HG02970 (cell line): ENCODE results near the gene SLCO1B3.
"Not testable (repeated sequence)": the region's sequence is repeated elsewhere in the genome, so short reads cannot be mapped to it uniquely, and the experiment has no call there.

Source experiments
- ATAC-seq: cut with Tn5 transposase; IDR thresholded peaks from one replicate; pipeline ENCODE4 v1.9.1; 2021; ENCODE audit warnings: mild to moderate bottlenecking, moderate library complexity, moderate number of reproducible peaks; ENCODE audit not compliant: unreplicated experiment, low FRiP score

Gene SLCO1B3, protein sequence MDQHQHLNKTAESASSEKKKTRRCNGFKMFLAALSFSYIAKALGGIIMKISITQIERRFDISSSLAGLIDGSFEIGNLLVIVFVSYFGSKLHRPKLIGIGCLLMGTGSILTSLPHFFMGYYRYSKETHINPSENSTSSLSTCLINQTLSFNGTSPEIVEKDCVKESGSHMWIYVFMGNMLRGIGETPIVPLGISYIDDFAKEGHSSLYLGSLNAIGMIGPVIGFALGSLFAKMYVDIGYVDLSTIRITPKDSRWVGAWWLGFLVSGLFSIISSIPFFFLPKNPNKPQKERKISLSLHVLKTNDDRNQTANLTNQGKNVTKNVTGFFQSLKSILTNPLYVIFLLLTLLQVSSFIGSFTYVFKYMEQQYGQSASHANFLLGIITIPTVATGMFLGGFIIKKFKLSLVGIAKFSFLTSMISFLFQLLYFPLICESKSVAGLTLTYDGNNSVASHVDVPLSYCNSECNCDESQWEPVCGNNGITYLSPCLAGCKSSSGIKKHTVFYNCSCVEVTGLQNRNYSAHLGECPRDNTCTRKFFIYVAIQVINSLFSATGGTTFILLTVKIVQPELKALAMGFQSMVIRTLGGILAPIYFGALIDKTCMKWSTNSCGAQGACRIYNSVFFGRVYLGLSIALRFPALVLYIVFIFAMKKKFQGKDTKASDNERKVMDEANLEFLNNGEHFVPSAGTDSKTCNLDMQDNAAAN

DNA sequence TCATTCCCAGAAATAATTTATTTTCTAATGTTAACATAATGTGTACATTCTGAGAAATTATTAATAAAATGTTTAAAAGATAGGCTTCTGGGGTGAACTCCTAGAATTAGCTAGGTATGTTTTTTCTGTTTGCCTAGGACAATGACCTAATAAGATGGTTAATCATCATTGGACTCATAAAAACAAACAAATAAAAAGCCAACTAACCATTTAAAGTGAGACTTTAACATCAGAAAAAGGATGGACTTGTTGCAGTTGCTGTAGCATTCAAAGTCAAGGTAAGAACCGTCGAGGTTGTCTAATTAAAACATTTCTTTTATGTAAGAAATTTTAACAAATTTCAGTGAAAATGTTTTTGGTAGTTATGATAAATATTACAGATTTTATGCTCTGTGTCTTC lies at the start of gene SLCO1B3:
Gene SLCO1B3, plus strand, starts transcription at position 219 of the 400 bp plus-strand sequence. CDS start 5,034 bp downstream, outside the sequence.
- no peak for ATAC-seq

DNA sequence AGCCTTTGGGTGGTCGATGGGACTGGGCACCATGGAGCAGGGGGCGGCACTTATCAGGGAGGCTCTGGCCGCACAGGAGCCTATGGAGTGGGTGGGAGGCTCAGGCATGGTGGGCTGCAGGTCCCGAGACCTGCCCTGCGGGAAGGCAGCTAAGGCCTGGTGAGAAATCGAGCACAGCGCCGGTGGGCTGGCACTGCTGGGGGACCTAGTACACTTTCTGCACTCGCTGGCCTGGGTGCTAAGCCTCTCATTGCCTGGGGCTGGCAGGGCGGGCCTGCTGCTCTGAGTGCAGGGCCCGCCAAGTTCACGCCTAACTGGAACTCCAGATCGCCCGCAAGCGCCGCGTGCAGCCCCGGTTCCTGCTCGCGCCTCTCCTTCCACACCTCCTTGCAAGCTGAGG lies 33.1 kb upstream of the SLCO1B3 start:
- no peak for ATAC-seq

DNA sequence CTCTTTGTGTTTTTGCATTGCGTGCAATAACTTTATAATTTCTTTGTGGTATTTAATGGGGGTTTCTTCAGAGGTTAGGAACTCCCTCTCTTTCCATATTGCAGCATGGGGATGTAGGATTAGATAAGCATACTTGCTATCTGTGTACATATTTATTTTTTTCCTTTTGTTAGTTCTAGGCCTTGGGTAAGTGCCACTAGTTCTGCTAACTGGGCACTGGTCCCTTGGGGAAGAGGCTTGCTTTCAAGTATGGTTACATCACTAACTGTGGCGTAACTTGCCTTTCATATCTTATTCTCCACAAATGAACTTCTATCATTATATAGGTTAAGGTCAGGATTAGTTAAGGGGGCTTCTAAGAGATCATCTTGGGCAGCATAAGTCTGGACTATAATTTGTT lies 31.5 kb upstream of the SLCO1B3 start:
- ATAC-seq, result no peak

DNA sequence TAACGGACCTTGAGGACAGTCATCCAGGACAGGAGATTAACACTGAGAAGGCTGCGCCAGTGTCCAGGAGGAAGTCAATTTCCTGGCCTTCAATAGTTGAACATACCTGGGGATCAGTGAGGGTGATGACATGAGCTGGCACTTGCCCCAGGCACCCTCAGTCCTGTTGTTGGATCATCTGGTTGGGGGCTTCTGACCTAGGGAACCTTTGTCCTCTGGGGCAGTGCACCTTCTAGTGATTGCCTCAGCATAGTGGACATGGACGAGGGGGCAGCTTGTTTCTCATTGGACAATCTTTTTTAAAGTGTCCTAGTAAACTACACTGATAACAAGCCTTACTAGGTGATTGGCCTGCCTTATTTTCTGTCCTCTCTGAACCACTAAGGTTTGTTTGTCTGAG lies 30.5 kb upstream of the SLCO1B3 start:
- ATAC-seq, result not testable (repeated sequence)

DNA sequence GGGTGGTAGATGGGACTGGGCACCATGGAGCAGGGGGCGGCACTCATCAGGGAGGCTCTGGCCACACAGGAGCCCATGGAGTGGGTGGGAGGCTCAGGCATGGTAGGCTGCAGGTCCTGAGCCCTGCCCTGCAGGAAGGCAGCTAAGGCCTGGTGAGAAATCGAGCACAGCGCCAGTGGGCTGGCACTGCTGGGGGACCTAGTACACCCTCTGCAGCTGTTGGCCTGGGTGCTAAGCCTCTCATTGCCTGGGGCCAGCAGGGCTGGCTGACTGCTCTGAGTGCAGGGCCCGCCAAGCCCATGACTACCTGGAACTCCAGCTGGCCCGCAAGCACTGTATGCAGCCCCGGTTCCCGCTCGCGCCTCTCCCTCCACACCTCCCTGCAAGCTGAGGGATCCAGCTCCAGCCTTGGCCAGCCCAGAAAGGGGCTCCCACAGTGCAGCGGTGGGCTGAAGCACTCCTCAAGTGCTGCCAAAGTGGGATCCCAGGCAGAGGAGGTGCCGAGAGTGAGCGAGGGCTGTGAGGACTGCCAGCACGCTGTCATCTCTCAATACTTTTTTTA lies 26.6 kb upstream of the SLCO1B3 start:
- ATAC-seq, result not testable (repeated sequence)

DNA sequence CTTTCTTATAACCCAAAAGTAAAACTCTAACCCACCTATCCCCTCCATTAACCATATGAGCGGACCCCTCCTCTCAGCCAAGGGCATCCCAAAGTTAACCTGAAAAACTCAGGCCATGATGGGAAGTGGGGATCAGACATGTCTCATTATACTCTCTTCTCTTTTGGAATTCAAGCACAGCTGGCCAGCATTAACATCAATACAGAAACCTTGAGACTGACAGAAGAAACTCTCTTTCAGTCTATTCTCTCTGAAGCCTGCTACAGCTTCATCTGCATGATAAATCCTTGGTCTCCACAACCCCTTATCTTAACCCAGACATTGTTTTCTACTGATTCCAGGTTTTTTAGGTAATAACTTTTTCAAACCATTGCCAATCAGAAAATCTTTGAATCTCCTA lies 17.5 kb upstream of the SLCO1B3 start:
- no peak for ATAC-seq

DNA sequence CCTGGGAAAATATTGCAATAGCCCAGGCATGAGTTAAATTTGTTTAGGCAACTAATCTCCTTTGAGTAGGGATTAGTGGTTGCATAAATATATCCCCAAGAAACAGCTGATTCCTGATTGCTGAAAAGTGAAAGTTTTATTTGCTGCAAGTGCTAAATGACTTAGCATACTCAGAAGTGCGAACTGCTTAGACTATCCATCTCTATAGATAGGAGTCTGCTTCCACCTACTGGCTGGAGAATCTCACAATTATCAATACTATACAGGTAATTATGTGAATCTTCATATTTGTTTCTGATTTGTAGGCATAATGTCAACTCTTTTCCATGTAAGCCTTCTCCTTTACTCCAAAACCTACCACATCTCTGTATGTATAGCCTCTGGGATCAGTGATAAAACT lies 12.0 kb upstream of the SLCO1B3 start:
- no peak for ATAC-seq

DNA sequence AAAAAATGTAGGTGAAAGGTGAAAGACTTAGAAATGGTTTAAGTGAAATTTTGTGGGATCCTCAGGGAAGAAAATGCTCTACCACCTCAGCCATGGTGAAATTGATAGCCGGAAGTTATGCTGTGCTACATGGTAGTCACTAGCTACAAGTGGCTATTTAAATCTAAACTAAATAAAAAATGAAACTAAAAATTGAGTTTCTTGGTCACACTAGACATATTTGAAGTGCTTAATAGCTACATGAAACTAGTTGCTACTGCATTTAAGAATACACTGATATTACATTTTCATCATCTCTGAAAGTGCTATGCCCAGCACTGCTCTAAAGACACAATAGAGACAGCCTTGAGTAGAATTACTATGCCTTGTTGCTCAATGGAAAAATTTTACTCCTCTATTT lies 10.3 kb upstream of the SLCO1B3 start:
- no peak for ATAC-seq

DNA sequence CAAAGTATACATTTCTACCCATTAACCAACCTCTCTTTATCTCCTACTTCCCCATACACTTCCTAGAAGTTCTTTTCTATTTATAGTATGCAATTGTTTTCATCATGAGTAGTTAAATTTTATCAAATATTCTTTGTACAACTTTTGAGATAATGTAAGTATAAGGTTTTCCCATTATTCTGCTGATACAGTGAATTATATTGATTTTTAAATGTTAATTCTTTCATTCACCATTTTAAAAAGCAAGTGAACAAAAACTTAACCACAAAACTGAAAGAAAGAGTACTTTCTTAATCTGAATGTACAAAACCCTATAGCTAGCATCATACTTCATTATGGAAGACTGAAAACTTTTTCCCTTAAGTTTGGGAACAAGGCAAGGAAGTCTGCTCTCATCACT lies 9.5 kb upstream of the SLCO1B3 start:
- ATAC-seq, result no peak

DNA sequence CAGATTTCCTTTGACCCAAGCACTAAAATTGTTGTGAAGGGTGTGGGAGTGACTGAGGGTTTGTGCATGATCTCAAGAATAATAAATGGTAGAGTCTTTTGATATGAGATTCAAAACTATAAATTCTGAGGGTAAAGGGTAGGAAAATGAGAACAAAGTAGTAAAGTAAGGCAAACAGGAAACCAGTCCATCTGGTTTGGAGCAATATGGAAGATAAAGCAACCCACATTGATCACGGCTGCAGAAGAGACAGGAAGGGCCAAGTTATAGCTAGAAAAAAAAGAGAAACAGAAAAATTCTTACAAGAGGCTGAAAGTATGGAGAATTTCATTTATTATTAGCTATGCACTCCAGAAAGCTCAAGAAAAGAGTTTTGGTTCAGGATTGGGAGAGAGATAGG lies 4.6 kb upstream of the SLCO1B3 start:
- no peak for ATAC-seq

DNA sequence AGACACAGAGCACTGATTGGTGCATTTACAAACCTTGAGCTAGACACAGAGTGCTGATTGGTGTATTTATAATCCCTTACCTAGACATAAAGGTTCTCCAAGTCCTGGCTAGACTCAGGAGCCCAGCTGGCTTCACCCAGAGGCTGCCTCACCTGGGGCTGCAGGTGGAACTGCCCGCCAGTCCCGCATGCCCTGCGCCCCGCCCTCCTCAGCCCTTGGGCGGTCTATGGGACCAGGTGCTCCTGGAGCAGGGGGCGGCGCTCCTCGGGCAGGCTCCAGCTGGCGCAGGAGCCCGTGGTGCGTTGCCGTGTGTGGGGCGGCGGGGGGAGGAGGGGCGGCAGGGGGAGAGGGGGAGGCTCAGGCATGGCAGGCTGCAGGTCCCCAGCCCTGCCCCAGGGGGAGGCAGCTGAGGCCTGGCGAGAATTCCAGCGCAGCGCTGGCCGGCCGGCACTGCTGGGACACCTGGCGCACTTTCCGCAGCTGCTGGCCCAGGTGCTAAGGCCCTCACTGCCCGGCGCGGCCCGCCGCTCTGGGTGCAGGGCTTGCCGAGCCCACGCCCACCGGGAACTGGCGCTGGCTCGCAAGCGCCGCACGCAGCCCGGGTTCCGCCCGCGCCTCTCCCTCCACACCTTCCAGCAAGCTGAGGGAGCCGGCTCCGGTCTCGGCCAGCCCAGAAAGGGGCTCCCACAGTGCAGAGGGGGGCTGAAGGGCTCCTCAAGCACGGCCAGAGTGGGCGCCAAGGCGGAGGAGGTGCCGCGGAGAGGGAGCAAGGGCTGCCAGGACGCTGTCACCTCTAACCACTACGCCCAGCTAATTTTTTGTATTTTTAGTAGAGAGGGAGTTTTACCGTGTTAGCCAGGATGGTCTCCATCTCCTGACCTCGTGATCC lies 3.1 kb upstream of the SLCO1B3 start:
- ATAC-seq, result no peak

DNA sequence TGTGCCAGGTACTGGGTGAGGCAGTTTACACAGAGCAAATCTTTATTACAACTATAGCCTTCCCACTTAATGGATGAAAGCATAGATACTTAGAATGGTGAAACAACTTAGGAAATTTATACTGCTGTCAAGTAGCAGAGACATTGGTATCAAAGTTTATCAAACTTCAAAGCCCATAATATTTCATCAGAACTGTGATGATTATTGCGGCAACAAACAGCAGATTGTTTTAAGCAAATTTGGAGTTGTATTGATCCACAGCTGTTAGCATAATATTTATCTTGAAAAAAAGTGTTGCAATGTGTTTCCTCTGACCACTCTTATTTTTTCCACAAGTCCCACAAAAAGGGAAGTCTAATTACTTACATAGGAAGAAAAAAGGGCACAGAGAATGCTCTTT lies 2.0 kb upstream of the SLCO1B3 start:
- ATAC-seq, result no peak

DNA sequence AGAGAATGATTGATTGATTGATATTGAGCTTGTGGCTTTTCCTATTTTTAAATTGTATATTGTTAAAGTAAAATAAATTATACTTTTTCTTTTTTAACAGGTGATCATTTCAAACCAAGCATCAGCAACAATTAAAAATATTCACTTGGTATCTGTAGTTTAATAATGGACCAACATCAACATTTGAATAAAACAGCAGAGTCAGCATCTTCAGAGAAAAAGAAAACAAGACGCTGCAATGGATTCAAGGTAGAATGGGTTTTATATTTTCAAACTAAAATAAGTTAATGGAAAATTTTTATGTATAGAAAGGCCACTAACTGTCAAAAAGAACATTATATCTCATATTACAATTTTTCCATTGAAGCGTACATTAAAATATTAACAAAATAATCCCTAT lies 5.1 kb downstream of the SLCO1B3 start:
- ATAC-seq, result no peak

DNA sequence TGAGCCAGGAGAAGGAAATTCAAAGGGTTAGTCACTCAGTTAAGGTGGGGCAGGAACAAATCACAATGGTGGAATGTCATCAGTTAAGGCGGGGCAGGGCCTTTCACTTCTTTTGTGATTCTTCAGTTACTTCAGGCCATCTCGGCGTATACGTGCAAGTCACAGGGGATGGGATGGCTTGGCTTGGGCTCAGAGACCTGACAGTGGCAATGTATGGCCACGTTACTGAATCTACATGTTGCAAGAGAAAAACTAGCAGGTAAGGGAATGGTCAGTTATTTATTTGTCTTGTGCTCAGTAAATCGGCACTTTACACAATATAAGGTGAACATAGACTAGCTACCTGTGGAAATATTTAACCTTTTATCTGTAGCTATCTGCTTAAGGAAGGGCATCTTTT lies 11.9 kb downstream of the SLCO1B3 start:
- no peak for ATAC-seq

DNA sequence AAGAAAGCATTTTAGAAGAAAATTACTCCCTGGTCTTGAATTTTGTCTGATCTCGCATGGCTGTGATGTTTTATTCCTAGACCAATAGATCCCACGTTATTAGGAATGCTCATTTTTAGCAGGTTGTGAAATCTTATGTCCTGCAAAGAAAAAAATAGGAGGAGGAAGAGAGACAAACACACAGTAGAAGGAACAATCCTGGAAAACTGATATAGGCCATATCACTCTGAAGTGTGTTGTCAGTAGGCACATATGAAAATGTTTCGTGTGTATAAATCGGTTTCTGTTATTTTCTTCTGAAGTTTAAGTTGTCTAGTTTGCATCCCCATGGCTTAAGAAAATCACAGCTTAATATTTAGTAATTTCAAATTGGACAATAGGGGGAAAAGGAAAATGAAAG lies 12.4 kb downstream of the SLCO1B3 start:
- ATAC-seq, result no peak

DNA sequence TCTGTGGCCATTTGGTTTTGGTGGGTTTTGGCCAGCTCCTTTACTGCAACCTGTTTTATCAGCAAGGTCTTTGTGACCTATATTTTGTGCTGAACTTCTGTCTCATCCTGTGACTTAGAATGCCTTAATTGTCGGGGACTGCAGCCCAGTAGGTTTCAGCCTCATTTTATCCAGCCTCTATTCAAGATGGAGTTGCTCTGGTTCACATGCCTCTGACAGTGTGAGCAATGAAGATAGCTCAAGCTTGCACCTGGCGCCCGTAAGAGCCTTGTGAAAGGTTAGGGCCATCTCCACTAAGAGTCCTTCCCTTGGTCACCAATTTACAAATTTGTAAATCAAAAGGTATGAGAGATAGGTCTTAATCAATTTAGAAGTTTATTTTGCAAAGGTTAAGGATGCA lies 19.4 kb downstream of the SLCO1B3 start:
- no peak for ATAC-seq

DNA sequence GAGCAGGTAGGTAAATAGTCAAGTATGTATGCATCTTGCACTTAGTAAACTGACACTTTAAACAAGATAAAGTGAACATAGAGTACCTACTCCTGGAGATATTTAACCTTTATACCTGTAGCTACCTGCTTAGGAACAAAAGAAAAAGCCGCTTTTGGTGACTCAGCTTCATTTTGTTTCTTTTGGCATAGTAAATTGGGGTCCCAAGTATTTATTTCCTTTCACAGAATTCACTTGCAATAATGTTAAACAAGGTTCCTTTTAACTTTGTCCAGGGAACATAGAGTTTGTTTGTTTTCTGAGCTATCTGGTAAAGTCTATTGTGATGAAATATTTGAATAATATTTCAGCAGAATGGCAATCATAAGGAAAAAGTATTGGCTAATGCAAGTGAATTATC lies 20.0 kb downstream of the SLCO1B3 start:
- ATAC-seq, result no peak

DNA sequence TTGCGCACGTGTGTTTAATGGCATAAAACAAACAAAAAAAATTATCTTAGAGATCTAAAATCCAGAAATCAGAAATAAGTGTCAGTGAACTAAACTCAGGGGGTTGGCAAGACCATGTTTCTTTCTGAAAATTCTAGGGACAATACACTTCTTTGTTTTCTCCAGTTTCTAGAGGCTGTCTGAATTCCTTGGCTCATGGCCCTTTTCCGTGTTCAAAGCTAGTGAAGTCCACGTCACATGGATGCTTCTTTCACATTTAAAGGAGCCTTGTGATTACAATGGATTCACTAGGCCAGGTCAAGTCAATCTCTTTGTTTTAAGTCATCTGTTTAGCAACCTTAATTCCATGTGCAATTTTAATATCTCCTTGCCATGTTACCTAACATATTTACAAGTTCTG lies 22.4 kb downstream of the SLCO1B3 start:
- no peak for ATAC-seq

DNA sequence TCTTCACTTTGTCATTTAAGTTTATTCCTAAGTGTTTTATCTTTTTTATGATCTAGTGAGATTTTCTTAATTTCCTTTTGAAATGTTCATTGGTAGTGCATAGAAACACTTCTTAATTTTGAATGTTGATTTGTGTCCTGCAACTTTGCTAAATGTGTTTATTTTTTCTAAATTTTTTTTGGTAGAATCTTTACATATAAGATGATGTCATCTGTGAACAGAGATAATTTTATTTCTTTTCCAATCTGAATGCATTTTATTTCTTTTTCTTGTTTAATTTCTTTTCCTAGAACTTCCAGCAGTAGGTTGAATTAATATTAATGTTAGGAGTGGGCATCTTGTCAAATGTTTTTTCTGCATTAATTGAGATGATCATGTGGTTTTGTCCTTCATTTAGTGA lies 42.1 kb downstream of the SLCO1B3 start:
- ATAC-seq, result no peak

DNA sequence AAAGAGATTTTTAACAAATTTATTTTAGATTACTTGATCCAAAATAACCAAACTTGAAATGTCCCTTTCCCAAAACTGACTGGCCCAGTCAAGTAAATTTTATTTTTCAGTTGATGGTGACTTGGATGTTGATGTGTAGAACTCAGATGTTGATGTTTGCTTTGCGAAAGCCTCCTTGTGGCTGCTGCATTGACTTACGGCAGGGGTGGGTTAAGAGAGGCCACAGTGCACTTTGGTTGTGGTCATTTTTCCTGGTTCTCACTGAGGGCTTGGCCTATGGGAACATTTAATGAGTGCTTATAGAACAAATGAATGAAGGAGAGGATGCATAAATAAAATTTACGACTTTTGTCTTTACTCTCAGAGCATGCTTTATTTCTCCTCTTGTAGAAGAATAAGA lies 52.6 kb downstream of the SLCO1B3 start:
- ATAC-seq, result no peak

DNA sequence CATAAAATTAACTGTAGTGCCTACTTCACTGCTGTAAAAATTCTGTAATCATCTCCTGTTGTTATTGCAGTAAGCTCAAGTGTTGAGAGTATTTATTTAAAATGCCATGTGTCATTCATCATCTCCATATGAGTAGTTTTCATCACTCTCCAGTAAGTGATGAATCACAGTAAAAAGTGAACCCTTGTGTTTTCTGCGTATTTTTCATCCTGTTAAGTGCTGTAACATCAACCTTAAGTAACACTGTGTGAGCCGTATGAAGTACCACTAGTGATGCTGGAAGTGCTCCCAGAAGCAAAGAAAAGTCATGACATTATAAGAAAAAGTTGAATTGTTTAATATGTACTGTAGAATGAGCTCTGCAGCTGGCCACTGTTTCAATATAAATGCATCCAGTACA lies 55.4 kb downstream of the SLCO1B3 start:
- no peak for ATAC-seq
